Measurements from ENCODE around the gene MEIS3. TPM values are rescaled to one million over a fixed set of nuclear protein-coding genes. Genes with fewer than 3 reads are reported as not detected.

Gene MEIS3
- 25.5 and 30.8 TPM in 2 replicates for total RNA-seq
- long read RNA-seq, partial matches to known transcripts, result 1 of 2 reads
- long read RNA-seq, other reads (novel, unspliced or antisense), result 1 of 2 reads

GRCh38 chr19:47419030-47419783, at the start of gene MEIS3:
Gene MEIS3, minus strand, starts transcription at chr19:47419527. Its CDS starts 446 bp downstream, at chr19:47419081.
- H3K27me3 Mint-ChIP-seq, result peaks cover 71% of the 10 kb centered on the region
- no peak within 1 kb of the TSS for H3K27ac Mint-ChIP-seq
- no peak for TF ChIP-seq CTCF (IDR thresholded peaks at IDR 0.05; ENCODE audit: unreplicated experiment)
- H3K4me3 Mint-ChIP-seq (ENCODE audit: low read depth), result peak within 1 kb of the TSS; percentile 61
- no peak for DNase-seq (ENCODE audit: low spot score, unreplicated experiment)
- no peaks in the 10 kb centered on the region for H3K9me3 Mint-ChIP-seq (ENCODE audit: low read depth)
- no peaks in the 10 kb centered on the region for H3K36me3 Mint-ChIP-seq (ENCODE audit: insufficient read depth)
- H3K4me1 Mint-ChIP-seq (ENCODE audit: low read depth), result peaks cover 19% of the 10 kb centered on the region

GRCh38 chr19:47467914-47468313, 48.6 kb upstream of the MEIS3 start:
- H3K36me3 Mint-ChIP-seq (ENCODE audit: insufficient read depth), result no peaks in the 10 kb centered on the region
- H3K4me3 Mint-ChIP-seq (ENCODE audit: low read depth), result no peak overlapping the region
- no peak for TF ChIP-seq CTCF (IDR thresholded peaks at IDR 0.05; ENCODE audit: unreplicated experiment)
- peaks cover 6% of the 10 kb centered on the region for H3K4me1 Mint-ChIP-seq (ENCODE audit: low read depth)
- H3K27ac Mint-ChIP-seq, result peak overlapping the region; percentile 41
- peaks cover 59% of the 10 kb centered on the region for H3K27me3 Mint-ChIP-seq
- DNase-seq (ENCODE audit: low spot score, unreplicated experiment), result no peak
- no peaks in the 10 kb centered on the region for H3K9me3 Mint-ChIP-seq (ENCODE audit: low read depth)

- Mint-ChIP-seq H3K4me3 (ENCODE audit: low read depth) (no peak overlapping the region), H3K27me3 (peaks cover 57% of the 10 kb centered on the region), H3K36me3 (ENCODE audit: insufficient read depth) (no peaks in the 10 kb centered on the region), H3K27ac (no peak overlapping the region), H3K4me1 (ENCODE audit: low read depth) (peaks cover 2% of the 10 kb centered on the region), H3K9me3 (ENCODE audit: low read depth) (no peaks in the 10 kb centered on the region)
- no peak for DNase-seq (ENCODE audit: low spot score, unreplicated experiment)
- no peak for TF ChIP-seq CTCF (IDR thresholded peaks at IDR 0.05; ENCODE audit: unreplicated experiment)
Observed at GRCh38 chr19:47465957-47466356, 46.6 kb upstream of the MEIS3 start.

- Mint-ChIP-seq H3K27me3 (peaks cover 49% of the 10 kb centered on the region), H3K27ac (no peak overlapping the region), H3K36me3 (ENCODE audit: insufficient read depth) (no peaks in the 10 kb centered on the region), H3K4me1 (ENCODE audit: low read depth) (peaks cover 2% of the 10 kb centered on the region), H3K4me3 (ENCODE audit: low read depth) (no peak overlapping the region), H3K9me3 (ENCODE audit: low read depth) (no peaks in the 10 kb centered on the region)
- DNase-seq (ENCODE audit: low spot score, unreplicated experiment), result no peak
- no peak for TF ChIP-seq CTCF (IDR thresholded peaks at IDR 0.05; ENCODE audit: unreplicated experiment)
Observed at GRCh38 chr19:47464675-47465419, 45.5 kb upstream of the MEIS3 start.

- H3K4me1 Mint-ChIP-seq (ENCODE audit: low read depth), result no peaks in the 10 kb centered on the region
- H3K4me3 Mint-ChIP-seq (ENCODE audit: low read depth), result no peak overlapping the region
- no peaks in the 10 kb centered on the region for H3K9me3 Mint-ChIP-seq (ENCODE audit: low read depth)
- no peak overlapping the region for H3K27ac Mint-ChIP-seq
- H3K27me3 Mint-ChIP-seq, result peaks cover 27% of the 10 kb centered on the region
- no peak for TF ChIP-seq CTCF (IDR thresholded peaks at IDR 0.05; ENCODE audit: unreplicated experiment)
- no peaks in the 10 kb centered on the region for H3K36me3 Mint-ChIP-seq (ENCODE audit: insufficient read depth)
- no peak for DNase-seq (ENCODE audit: low spot score, unreplicated experiment)
Observed at GRCh38 chr19:47461876-47462275, 42.5 kb upstream of the MEIS3 start.

Data from progenitor cell of endocrine pancreas (in vitro differentiated cells).